T-cell (primary cell): ENCODE results near the gene PLA2G7. TPM values are rescaled to one million over a fixed set of nuclear protein-coding genes. Genes with fewer than 3 reads are reported as not detected.

ENCODE experiments used
- ATAC-seq, 4 experiments: fragments of 200-7000 bp in 3 of 4; fragments of 150-1000 bp in 1 of 4; cut with Tn5 transposase; replicated peaks in 1 of 4; 1 replicate in 3 of 4; 2 replicates in 1 of 4; pipeline ENCODE4 v1.10.0; 2021; ENCODE audit warnings: moderate library complexity in 3 of 4, mild to moderate bottlenecking in 2 of 4, moderate number of reproducible peaks in 1 of 4
- CTCF ChIA-PET, 2 donors: fragments of 300-600 bp; sonication (Branson Sonifier 250); formaldehyde crosslinking; loops; one replicate each; lab custom pipeline; 2022; ENCODE audit warnings: antibody characterized with exemption in 2 of 2; lab: Charles Lee
- POLR2A ChIA-PET, 2 donors: fragments of 300-600 bp; sonication (Branson Sonifier 250); formaldehyde crosslinking; loops; one replicate each; lab custom pipeline; 2022; ENCODE audit warnings: antibody characterized with exemption in 2 of 2; lab: Charles Lee
- DNase-seq, 35 experiments: peaks; one replicate each; pipeline versions ENCODE4 v3.0.0 to v3.0.0-alpha.2; 2013 to 2023
- H3K27ac ChIP-seq: one replicate; pipeline ENCODE4 v1.5.1; 2013; ENCODE audit warnings: low read length
- H3K27me3 ChIP-seq, 2 experiments: replicated peaks in 1 of 2; 1 replicate in 1 of 2; 2 replicates in 1 of 2; pipeline versions ENCODE4 v1.6.1 to v1.7.0; 2013; ENCODE audit warnings: low read length in 1 of 2, mixed read lengths in 1 of 2; ENCODE audit not compliant: control insufficient read depth in 2 of 2, insufficient read depth in 2 of 2; ENCODE audit errors: extremely low read depth in 1 of 2
- H3K36me3 ChIP-seq, 2 donors: 1 replicate in 1 of 2; 2 replicates in 1 of 2; pipeline versions ENCODE4 v1.6.1 to v1.7.0; 2013; ENCODE audit warnings: low read length in 1 of 2; ENCODE audit not compliant: control insufficient read depth in 2 of 2, insufficient read depth in 1 of 2; ENCODE audit errors: extremely low read depth in 1 of 2
- H3K4me1 ChIP-seq, 2 experiments: 1 replicate in 1 of 2; 2 replicates in 1 of 2; pipeline versions ENCODE4 v1.6.1 to v1.7.0; 2013; ENCODE audit warnings: low read length in 2 of 2, mixed read lengths in 1 of 2; ENCODE audit not compliant: insufficient read depth in 2 of 2, control insufficient read depth in 1 of 2; ENCODE audit errors: extremely low read depth in 1 of 2
- H3K4me3 ChIP-seq, 2 donors: 1 replicate in 1 of 2; 2 replicates in 1 of 2; pipeline versions ENCODE4 v1.5.1 to v1.7.0; 2013; ENCODE audit warnings: mild to moderate bottlenecking in 2 of 2, low read length in 1 of 2, moderate library complexity in 1 of 2; ENCODE audit not compliant: control insufficient read depth in 1 of 2; ENCODE audit errors: extremely low read depth in 1 of 2
- H3K9me3 ChIP-seq: 2 replicates; pipeline ENCODE4 v1.7.0; 2013
- H3K27ac Mint-ChIP-seq, 2 donors: one replicate each; pipeline ENCODE4 v1.8.0; 2020 to 2021; ENCODE audit warnings: mild to moderate bottlenecking in 2 of 2, mixed read lengths in 2 of 2
- H3K27me3 Mint-ChIP-seq, 2 donors: one replicate each; pipeline ENCODE4 v1.8.0; 2021 to 2022; ENCODE audit warnings: mixed read lengths in 2 of 2
- H3K36me3 Mint-ChIP-seq: one replicate; pipeline ENCODE4 v1.8.0; 2021; ENCODE audit warnings: mixed read lengths
- H3K4me1 Mint-ChIP-seq, 3 donors: one replicate each; pipeline ENCODE4 v1.8.0; 2020 to 2022; ENCODE audit warnings: mixed read lengths in 3 of 3, mild to moderate bottlenecking in 1 of 3
- H3K4me3 Mint-ChIP-seq, 3 donors: one replicate each; pipeline ENCODE4 v1.8.0; 2020 to 2022; ENCODE audit warnings: mild to moderate bottlenecking in 3 of 3, mixed read lengths in 3 of 3, moderate library complexity in 3 of 3
- H3K9me3 Mint-ChIP-seq, 3 donors: one replicate each; pipeline ENCODE4 v1.8.0; 2020 to 2022; ENCODE audit warnings: mixed read lengths in 3 of 3
- WGBS: methylation state at CpG from one replicate; pipeline ENCODE4 v1.1.5; 2013; ENCODE audit warnings: missing lambda C conversion rate; ENCODE audit not compliant: insufficient coverage; 5-methylcytosine and 5-hydroxymethylcytosine counted together
- total RNA-seq, 35 experiments: library from RNA in 6 of 35; stranded (reverse) in 6 of 35; fragments of 120-200 nt in 1 of 35; gene quantifications; one replicate each; pipeline versions ENCODE4 v1.2.1 to v1.2.4 and lab custom pipeline; 2013 to 2026

Gene PLA2G7
- total RNA-seq, 5 donors from 2014 or later (not counting 1 experiment from before 2014, with no cell fraction given): 0.30 TPM; not detected in 4

DNA sequence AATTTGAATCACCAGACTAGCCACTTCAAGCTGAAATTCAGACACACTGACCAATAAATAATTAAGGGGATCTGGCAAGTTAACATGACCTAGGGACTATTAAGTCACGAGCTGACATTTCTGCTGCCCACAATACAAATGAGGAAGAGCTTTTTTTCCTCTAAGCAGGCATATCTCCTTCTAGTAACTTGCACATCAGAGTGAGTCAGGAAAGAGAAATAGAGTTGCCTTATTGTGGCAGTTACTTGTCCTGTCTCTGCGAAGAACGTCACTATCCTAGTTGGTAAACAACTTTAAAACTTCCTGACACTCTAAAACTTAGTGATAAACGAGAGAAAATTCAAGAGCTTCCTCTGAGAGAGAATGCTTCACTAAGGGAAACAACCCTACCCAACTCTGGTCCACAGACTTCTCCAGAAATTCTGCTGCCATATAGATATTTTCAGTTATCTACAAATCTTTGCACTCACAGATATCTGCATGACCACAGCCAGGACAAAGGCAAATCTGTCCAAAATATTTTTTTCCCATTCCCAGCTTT lies 4.2 kb downstream of the PLA2G7 start:
- Mint-ChIP-seq H3K9me3 (no peaks in the 10 kb centered on the region), H3K27me3 (peaks cover 48 to 54% of the 10 kb centered on the region in 2 donors), H3K4me1 (peaks cover 0 to 8% (median 8%) of the 10 kb centered on the region in 3 donors), H3K4me3 (no peak overlapping the region), H3K27ac (no peak overlapping the region), H3K36me3 (no peaks in the 10 kb centered on the region)
- Histone ChIP-seq H3K9me3 (no peaks in the 10 kb centered on the region), H3K4me1 (no peaks in the 10 kb centered on the region), H3K36me3 (no peaks in the 10 kb centered on the region), H3K27ac (no peak overlapping the region), H3K27me3 (peaks cover 11 to 23% of the 10 kb centered on the region in 2 experiments), H3K4me3 (no peak overlapping the region)
- CTCF ChIA-PET: no interaction called here
- no peak for DNase-seq
- POLR2A ChIA-PET: no interaction called here
- 0% methylated on average over 1 of the region's 4 CpGs for WGBS
- no peak for ATAC-seq

GRCh38 chr6:46729787-46730326 lies 5.3 kb downstream of the PLA2G7 start:
- H3K27ac Mint-ChIP-seq: no peak overlapping the region
- H3K4me3 ChIP-seq: no peak overlapping the region
- H3K27me3 ChIP-seq: peaks cover 7 to 16% of the 10 kb centered on the region in 2 experiments
- no peaks in the 10 kb centered on the region for H3K4me1 ChIP-seq
- DNase-seq (no peak), ATAC-seq (no peak)
- no peaks in the 10 kb centered on the region for H3K36me3 ChIP-seq
- no peaks in the 10 kb centered on the region for H3K9me3 Mint-ChIP-seq
- H3K9me3 ChIP-seq: no peaks in the 10 kb centered on the region
- peaks cover 42 to 49% of the 10 kb centered on the region in 2 donors for H3K27me3 Mint-ChIP-seq
- peaks cover 0 to 6% (median 4%) of the 10 kb centered on the region in 3 donors for H3K4me1 Mint-ChIP-seq
- H3K4me3 Mint-ChIP-seq: no peak overlapping the region
- no peaks in the 10 kb centered on the region for H3K36me3 Mint-ChIP-seq
- H3K27ac ChIP-seq: no peak overlapping the region
- ChIA-PET POLR2A (no interaction called here), CTCF (no interaction called here)
- no CpG with 5 or more reads among the region's 1 CpG for WGBS

GRCh38 chr6:46720401-46720800 lies 14.8 kb downstream of the PLA2G7 start:
- POLR2A ChIA-PET: no interaction called here
- CTCF ChIA-PET: no interaction called here
- H3K9me3 Mint-ChIP-seq: no peaks in the 10 kb centered on the region
- Histone ChIP-seq H3K27me3 (peaks cover 0 to 8% of the 10 kb centered on the region in 2 experiments), H3K36me3 (no peaks in the 10 kb centered on the region), H3K4me3 (no peak overlapping the region), H3K27ac (no peak overlapping the region), H3K4me1 (no peaks in the 10 kb centered on the region), H3K9me3 (no peaks in the 10 kb centered on the region)
- peaks cover 0 to 2% (median 0%) of the 10 kb centered on the region in 3 donors for H3K4me1 Mint-ChIP-seq
- no peak overlapping the region for H3K4me3 Mint-ChIP-seq
- no peaks in the 10 kb centered on the region for H3K36me3 Mint-ChIP-seq
- DNase-seq: no peak
- no CpG with 5 or more reads among the region's 1 CpG for WGBS
- H3K27me3 Mint-ChIP-seq: peaks cover 17 to 30% of the 10 kb centered on the region in 2 donors
- no peak for ATAC-seq
- no peak overlapping the region for H3K27ac Mint-ChIP-seq

DNA sequence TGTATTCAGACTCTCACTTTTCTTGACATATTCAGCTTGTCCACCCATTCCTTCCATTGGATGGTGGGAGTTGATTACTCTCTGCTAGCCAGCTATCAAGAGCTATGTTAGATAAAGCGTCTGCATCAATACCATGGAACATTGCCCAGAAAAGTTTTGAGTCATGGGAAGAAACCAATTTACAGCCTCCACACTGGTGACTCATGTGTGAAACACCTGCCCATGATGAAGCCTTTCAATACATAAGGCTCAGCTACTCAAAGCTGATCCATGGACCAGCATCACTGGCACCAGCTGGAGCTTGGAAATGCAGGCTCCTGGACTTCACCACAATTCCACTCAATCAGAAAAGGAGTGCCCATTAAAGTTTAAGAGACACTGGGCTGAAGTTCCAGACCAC lies 16.1 kb downstream of the PLA2G7 start:
- no peak for DNase-seq
- Histone ChIP-seq H3K9me3 (no peaks in the 10 kb centered on the region), H3K27me3 (peaks cover 0 to 8% of the 10 kb centered on the region in 2 experiments), H3K4me3 (no peak overlapping the region), H3K4me1 (no peaks in the 10 kb centered on the region), H3K36me3 (no peaks in the 10 kb centered on the region), H3K27ac (no peak overlapping the region)
- ChIA-PET POLR2A (no interaction called here), CTCF (interaction anchor here in 1 of 2 donors (0.6 kb wide), 1 partner anchor 220 kb away, joined by 3 read pairs; no protein-coding TSS in a partner anchor)
- no peak for ATAC-seq
- Mint-ChIP-seq H3K9me3 (no peaks in the 10 kb centered on the region), H3K36me3 (no peaks in the 10 kb centered on the region), H3K4me3 (no peak overlapping the region), H3K27ac (no peak overlapping the region), H3K4me1 (peaks cover 0 to 2% (median 0%) of the 10 kb centered on the region in 3 donors), H3K27me3 (peaks cover 10 to 23% of the 10 kb centered on the region in 2 donors)
- WGBS: 80% methylated on average over 1 of the region's 1 CpG

- no peak for ATAC-seq
- ChIA-PET CTCF (no interaction called here), POLR2A (no interaction called here)
- H3K36me3 ChIP-seq: no peaks in the 10 kb centered on the region
- no peak overlapping the region for H3K27ac ChIP-seq
- H3K4me3 ChIP-seq: no peak overlapping the region
- Mint-ChIP-seq H3K36me3 (no peaks in the 10 kb centered on the region), H3K27ac (no peak overlapping the region), H3K9me3 (no peaks in the 10 kb centered on the region), H3K4me3 (no peak overlapping the region), H3K4me1 (peaks cover 0 to 2% (median 0%) of the 10 kb centered on the region in 3 donors), H3K27me3 (peaks cover 8 to 13% of the 10 kb centered on the region in 2 donors)
- H3K9me3 ChIP-seq: no peaks in the 10 kb centered on the region
- no peaks in the 10 kb centered on the region for H3K4me1 ChIP-seq
- H3K27me3 ChIP-seq: peaks cover 0 to 3% of the 10 kb centered on the region in 2 experiments
- DNase-seq: no peak
Observed at GRCh38 chr6:46715141-46715540, 20.0 kb downstream of the PLA2G7 start.

GRCh38 chr6:46711491-46711890 lies 23.7 kb downstream of the PLA2G7 start:
- CTCF ChIA-PET: no interaction called here

More at GRCh38 chr6:46711491-46711890, 23.7 kb downstream of the PLA2G7 start:
- H3K9me3 ChIP-seq: no peaks in the 10 kb centered on the region
- no CpG with 5 or more reads among the region's 1 CpG for WGBS
- Mint-ChIP-seq H3K4me3 (no peak overlapping the region), H3K9me3 (no peaks in the 10 kb centered on the region), H3K4me1 (no peaks in the 10 kb centered on the region), H3K36me3 (no peaks in the 10 kb centered on the region), H3K27me3 (peaks cover 13 to 23% of the 10 kb centered on the region in 2 donors), H3K27ac (no peak overlapping the region)
- ATAC-seq (no peak), DNase-seq (no peak)
- H3K27me3 ChIP-seq: peaks cover 0 to 2% of the 10 kb centered on the region in 2 experiments
- POLR2A ChIA-PET: no interaction called here
- no peaks in the 10 kb centered on the region for H3K36me3 ChIP-seq
- no peak overlapping the region for H3K27ac ChIP-seq
- H3K4me3 ChIP-seq: no peak overlapping the region
- H3K4me1 ChIP-seq: no peaks in the 10 kb centered on the region
